HL-60/S4 treated with retinoic acid at 250 ng/mL for 4 days and 3 days (cell line): ENCODE data around the gene UGT2B11.
"Not testable (repeated sequence)": the region's sequence is repeated elsewhere in the genome, so short reads cannot be mapped to it uniquely, and the experiment has no call there.

Source experiments
- in situ Hi-C: fragments of 300-500 bp; cut with MboI; formaldehyde crosslinking; loops from 2 replicates; pipeline ENCODE4 v1.7.0; 2022; ENCODE audit warnings: low sequenced_read_pairs

The UGT2B11 gene

GRCh38 chr4:69214716-69215115, at the start of gene UGT2B11:
TSS of gene UGT2B11 (minus strand) at chr4:69214748. CDS start at chr4:69214722, 26 bp downstream.
- in situ Hi-C loops: no loop called here

- in situ Hi-C loops: not testable (repeated sequence)
Observed at GRCh38 chr4:69253147-69253772, 38.7 kb upstream of the UGT2B11 start.

GRCh38 chr4:69250884-69251283, 36.3 kb upstream of the UGT2B11 start:
- in situ Hi-C loops: not testable (repeated sequence)

- in situ Hi-C loops: not testable (repeated sequence)
Observed at GRCh38 chr4:69242562-69243240, 28.2 kb upstream of the UGT2B11 start.

- in situ Hi-C loops: not testable (repeated sequence)
Observed at GRCh38 chr4:69241746-69242145, 27.2 kb upstream of the UGT2B11 start.

GRCh38 chr4:69240787-69241186, 26.2 kb upstream of the UGT2B11 start:
- in situ Hi-C loops: not testable (repeated sequence)

- in situ Hi-C loops: no loop called here
Observed at GRCh38 chr4:69239557-69240168, 25.1 kb upstream of the UGT2B11 start.

GRCh38 chr4:69239092-69239491, 24.5 kb upstream of the UGT2B11 start:
- in situ Hi-C loops: no loop called here

GRCh38 chr4:69224891-69225290, 10.3 kb upstream of the UGT2B11 start:
- in situ Hi-C loops: no loop called here

- in situ Hi-C loops: not testable (repeated sequence)
Observed at GRCh38 chr4:69223277-69223676, 8.7 kb upstream of the UGT2B11 start.

- in situ Hi-C loops: not testable (repeated sequence)
Observed at GRCh38 chr4:69218491-69218890, 3.9 kb upstream of the UGT2B11 start.

GRCh38 chr4:69210911-69211310, 3.6 kb downstream of the UGT2B11 start:
- in situ Hi-C loops: no loop called here

GRCh38 chr4:69198506-69198905, 16.0 kb downstream of the UGT2B11 start:
- in situ Hi-C loops: not testable (repeated sequence)

GRCh38 chr4:69196209-69196965, 18.2 kb downstream of the UGT2B11 start:
- in situ Hi-C loops: no loop called here

- in situ Hi-C loops: no loop called here
Observed at GRCh38 chr4:69194166-69194565, 20.4 kb downstream of the UGT2B11 start.

- in situ Hi-C loops: not testable (repeated sequence)
Observed at GRCh38 chr4:69191905-69192304, 22.6 kb downstream of the UGT2B11 start.

- in situ Hi-C loops: not testable (repeated sequence)
Observed at GRCh38 chr4:69190621-69191020, 23.9 kb downstream of the UGT2B11 start.

- in situ Hi-C loops: not testable (repeated sequence)
Observed at GRCh38 chr4:69181519-69182169, 32.9 kb downstream of the UGT2B11 start.

GRCh38 chr4:69179817-69180216, 34.7 kb downstream of the UGT2B11 start:
- in situ Hi-C loops: not testable (repeated sequence)

GRCh38 chr4:69178751-69179205, 35.8 kb downstream of the UGT2B11 start:
- in situ Hi-C loops: not testable (repeated sequence)
